PFSK-1 (cell line): ENCODE results near the gene DDX56.

ENCODE experiments used
- FOXP2 ChIP-seq: optimal IDR thresholded peaks from 2 replicates; pipeline ENCODE3; 2011; ENCODE audit warnings: borderline replicate concordance, control low read depth, inconsistent platforms; ENCODE audit not compliant: insufficient read depth; ENCODE audit errors: extremely low read length, extremely low read depth
- POLR2AphosphoS5 ChIP-seq: IDR thresholded peaks from 2 replicates; pipeline ENCODE4 v1.6.1; 2012; ENCODE audit warnings: low read depth, mild to moderate bottlenecking, control low read depth, low read length, moderate library complexity
- REST ChIP-seq, 2 experiments: IDR thresholded peaks; 2 replicates each; pipeline versions ENCODE4 v1.6.1 to v1.8.0; 2011 to 2012; ENCODE audit warnings: low read depth in 2 of 2, low read length in 2 of 2, control low read depth in 1 of 2, inconsistent platforms in 1 of 2, mild to moderate bottlenecking in 1 of 2, moderate library complexity in 1 of 2; ENCODE audit not compliant: insufficient read depth in 1 of 2
- SIN3A ChIP-seq: IDR thresholded peaks from 2 replicates; pipeline ENCODE4 v1.6.1; 2012; ENCODE audit warnings: mild to moderate bottlenecking, low read length, moderate library complexity, borderline replicate concordance; ENCODE audit not compliant: insufficient read depth
- TAF1 ChIP-seq: IDR thresholded peaks from 2 replicates; pipeline ENCODE4 v1.6.1; 2012; ENCODE audit warnings: low read length, control low read depth, borderline replicate concordance; ENCODE audit not compliant: insufficient read depth

DDX56 gene

GRCh38 chr7:44609829-44610228 is 36.1 kb upstream of the DDX56 start:
- TF ChIP-seq FOXP2: no peak
- TF ChIP-seq TAF1: no peak
- no peak for TF ChIP-seq POLR2AphosphoS5
- no peak for TF ChIP-seq REST (IDR thresholded peaks at IDR 0.05; ENCODE audit: insufficient read depth in 1 of 2, low read depth in 2 of 2, low read length in 2 of 2)
- no peak for TF ChIP-seq SIN3A

DNA sequence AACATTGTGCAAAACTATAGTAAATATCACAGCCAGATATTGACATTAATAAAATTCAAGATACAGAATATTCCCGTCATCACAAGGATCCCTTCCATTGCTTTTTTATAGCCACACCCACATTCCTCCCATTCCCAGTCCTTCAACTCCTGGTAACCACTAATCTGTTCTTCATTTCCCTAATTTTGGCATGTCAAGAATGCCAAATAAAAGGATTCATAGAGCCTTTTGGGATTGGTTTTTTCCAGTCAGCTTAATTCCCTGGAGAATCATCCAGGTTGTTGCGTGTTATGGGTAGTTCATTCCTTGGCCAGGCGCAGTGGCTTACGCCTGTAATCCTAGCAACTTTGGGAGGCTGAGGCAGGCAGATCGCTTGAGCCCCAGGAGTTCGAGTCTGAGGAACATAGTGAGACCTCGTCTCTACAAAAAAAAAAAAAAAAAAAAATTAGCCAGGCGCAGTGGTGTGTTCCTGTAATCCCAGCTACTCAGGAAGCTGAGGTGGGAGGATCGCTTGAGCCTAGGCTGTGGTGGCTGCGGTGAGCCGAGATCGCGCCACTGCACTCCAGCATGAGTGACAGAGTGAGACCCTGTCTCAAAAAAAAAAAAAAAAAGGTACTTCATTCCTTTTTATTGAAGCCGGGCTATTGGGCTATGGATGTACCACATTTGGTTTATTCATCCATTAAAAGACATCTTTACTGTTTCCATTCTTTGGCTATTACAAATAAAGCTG is 35.4 kb upstream of the DDX56 start:
- TF ChIP-seq FOXP2 (no peak), TAF1 (no peak), POLR2AphosphoS5 (no peak), REST (IDR thresholded peaks at IDR 0.05; ENCODE audit: insufficient read depth in 1 of 2, low read depth in 2 of 2, low read length in 2 of 2) (no peak), SIN3A (no peak)

DNA sequence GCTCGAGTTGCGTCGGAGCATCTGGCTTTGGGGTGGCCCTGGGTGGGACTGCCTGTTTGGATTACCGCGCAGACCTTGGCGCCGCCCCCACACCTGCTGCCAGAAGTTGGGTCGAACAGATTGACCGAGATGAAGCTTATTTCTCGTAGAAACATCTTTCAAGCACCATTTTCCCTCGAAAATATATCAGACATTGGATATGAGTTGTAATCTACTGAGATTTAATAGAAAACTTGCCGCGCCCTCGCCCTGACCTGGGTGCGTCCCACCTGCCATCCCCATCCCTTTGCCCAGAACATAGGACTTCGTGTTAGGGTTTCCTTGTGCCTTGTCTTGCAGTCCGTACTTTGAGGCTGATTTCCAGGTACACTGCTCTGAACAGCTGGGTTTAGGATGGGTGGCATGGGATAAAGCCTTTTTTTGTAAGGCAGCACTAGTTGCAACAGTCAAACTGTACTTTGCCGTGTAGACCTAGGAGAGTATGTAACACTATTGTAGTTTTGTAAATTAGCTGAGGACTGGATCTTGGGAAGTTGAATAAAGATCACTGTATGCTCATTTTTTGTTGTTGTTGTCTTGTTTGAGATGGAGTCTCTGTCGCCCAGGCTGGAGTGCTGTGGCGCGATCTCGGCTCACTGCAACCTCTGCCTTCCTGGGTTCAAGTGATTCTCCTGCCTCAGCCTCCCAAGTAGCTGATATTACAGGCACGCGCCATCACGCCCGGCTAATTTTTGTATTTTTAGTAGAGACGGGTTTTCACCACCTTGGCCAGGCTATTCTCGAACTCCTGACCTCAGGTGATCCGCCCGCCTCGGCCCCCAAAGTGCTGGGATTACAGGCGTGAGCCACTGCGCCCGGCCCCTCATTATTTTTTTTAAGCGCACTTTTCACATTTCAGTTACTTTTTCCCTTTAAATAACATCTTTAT is 33.7 kb upstream of the DDX56 start:
- TF ChIP-seq FOXP2 (no peak), REST (IDR thresholded peaks at IDR 0.05; ENCODE audit: insufficient read depth in 1 of 2, low read depth in 2 of 2, low read length in 2 of 2) (no peak), POLR2AphosphoS5 (no peak), TAF1 (no peak), SIN3A (no peak)

DNA sequence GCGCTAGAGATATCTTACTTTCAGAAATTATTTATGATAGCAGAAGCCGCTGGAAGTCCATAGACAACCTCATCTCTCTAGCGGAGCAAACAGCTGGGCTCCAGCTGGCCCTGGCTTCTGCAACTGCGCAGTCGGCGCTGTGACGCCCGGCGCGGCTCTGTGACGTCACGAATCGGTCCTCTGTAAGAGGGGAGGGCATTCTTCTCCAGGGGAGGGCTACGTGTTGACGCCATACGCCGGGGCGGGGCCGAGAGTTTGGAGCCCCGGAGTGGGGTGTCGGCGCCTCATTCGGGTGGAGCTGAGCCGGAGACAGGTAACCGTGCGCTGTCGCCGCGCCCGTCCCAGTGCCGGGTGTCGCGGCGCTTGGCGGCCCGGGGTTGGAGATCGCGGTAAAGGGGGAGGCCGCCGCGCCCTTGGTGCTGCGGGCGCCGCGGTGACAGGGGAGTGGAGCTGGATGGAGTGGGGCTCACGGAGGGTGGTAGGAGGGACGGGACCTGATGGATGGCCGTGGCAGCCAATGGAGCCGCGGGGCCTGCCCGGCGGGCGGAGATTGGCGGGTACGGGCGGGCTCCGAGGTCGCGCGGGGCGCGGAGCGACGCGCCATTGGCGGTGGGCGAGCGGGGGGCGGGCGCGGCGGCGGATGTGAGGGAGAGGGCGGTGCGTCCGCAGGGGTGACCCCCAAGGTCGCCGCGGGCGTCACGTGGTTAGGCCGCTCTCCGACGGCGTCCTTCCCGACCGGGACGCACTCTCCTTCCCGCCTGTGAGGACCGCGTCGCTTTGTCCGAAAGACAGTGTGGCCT is 32.8 kb upstream of the DDX56 start, which contains the start of gene OGDH:
TSS of gene OGDH (plus strand) at position 287 of the 800 bp plus-strand sequence. CDS start 17,717 bp downstream, outside the sequence.
- TF ChIP-seq REST (IDR thresholded peaks at IDR 0.05; ENCODE audit: insufficient read depth in 1 of 2, low read depth in 2 of 2, low read length in 2 of 2) (no peak), POLR2AphosphoS5 (peak; percentile 88), SIN3A (peak; percentile 100), TAF1 (peak; percentile 87; the same call in 1 of the 2 replicates), FOXP2 (peak; percentile 67)
